RPMI7951 (cell line): ENCODE data around the gene CCDC3. TPM values are rescaled to one million over a fixed set of nuclear protein-coding genes. Genes with fewer than 3 reads are reported as not detected.

Source experiments
- total RNA-seq: library from RNA; depleted of rRNA; stranded (reverse); fragments of >200 nt; shearing (Covaris generic); gene quantifications from 2 replicates; pipeline ENCODE4 v1.2.3, GENCODE V29; 2014; rRNA removed

CCDC3 gene
- total RNA-seq, 1 experiment from 2014 or later = not detected

Other genes with a start within 250 kb of the CCDC3 start
- 74.8 and 78.7 TPM in 2 replicates for gene OPTN, start 98.5 kb upstream of the CCDC3 start, total RNA-seq
- 20.7 and 21.9 TPM in 2 replicates for gene MCM10, start 159.8 kb upstream of the CCDC3 start, total RNA-seq
- not detected in 2 replicates for gene UCMA, start 232.7 kb upstream of the CCDC3 start, total RNA-seq